CD14-positive monocyte (primary cell): ENCODE data around the gene PHC3. TPM values are rescaled to one million over a fixed set of nuclear protein-coding genes. Genes with fewer than 3 reads are reported as not detected.
A peak's percentile ranks its signal among the peaks of the same experiment; 100 is the strongest.

ENCODE experiments used
- DNase-seq, 3 donors: peaks; one replicate each; pipeline ENCODE4 v3.0.0-alpha.2; 2011 to 2022
- H2AFZ ChIP-seq: 2 replicates; pipeline ENCODE4 v1.6.0; 2012; ENCODE audit warnings: mild to moderate bottlenecking, low read depth, low read length, inconsistent platforms; ENCODE audit not compliant: insufficient read depth, poor library complexity, severe bottlenecking
- H3K27ac ChIP-seq, 2 donors: 1 replicate in 1 of 2; 2 replicates in 1 of 2; pipeline ENCODE4 v1.5.1; 2012 to 2013; ENCODE audit warnings: low read length in 2 of 2, control low read depth in 1 of 2, inconsistent platforms in 1 of 2, low read depth in 1 of 2, mild to moderate bottlenecking in 1 of 2
- H3K27me3 ChIP-seq, 2 donors: one replicate each; pipeline versions ENCODE4 v1.6.0 to v1.6.1; 2011 to 2013; ENCODE audit warnings: low read length in 2 of 2; ENCODE audit not compliant: control insufficient read depth in 2 of 2, insufficient read depth in 2 of 2
- H3K36me3 ChIP-seq, 2 donors: replicated peaks in 1 of 2; 1 replicate in 1 of 2; 2 replicates in 1 of 2; pipeline versions ENCODE4 v1.5.1 to v1.6.1; 2012 to 2013; ENCODE audit warnings: low read length in 2 of 2, control low read depth in 1 of 2, inconsistent platforms in 1 of 2, mild to moderate bottlenecking in 1 of 2; ENCODE audit not compliant: insufficient read depth in 2 of 2, control insufficient read depth in 1 of 2
- H3K4me1 ChIP-seq, 2 donors: 1 replicate in 1 of 2; 2 replicates in 1 of 2; pipeline versions ENCODE4 v1.5.1 to v1.6.1; 2012 to 2013; ENCODE audit warnings: low read length in 2 of 2, control low read depth in 1 of 2, inconsistent platforms in 1 of 2, mild to moderate bottlenecking in 1 of 2, moderate library complexity in 1 of 2; ENCODE audit not compliant: insufficient read depth in 2 of 2, control insufficient read depth in 1 of 2
- H3K4me2 ChIP-seq: replicated peaks from 2 replicates; pipeline ENCODE3; 2012; ENCODE audit warnings: low read length, moderate library complexity, mild to moderate bottlenecking; ENCODE audit not compliant: poor library complexity, severe bottlenecking; ENCODE audit errors: extremely low read depth
- H3K4me3 ChIP-seq, 3 experiments: fragments of 200-600 bp in 1 of 3; sonication (generic) in 1 of 3; replicated peaks in 1 of 3; 1 replicate in 2 of 3; 2 replicates in 1 of 3; pipeline ENCODE4 v1.5.1; 2011 to 2013; ENCODE audit warnings: low read length in 3 of 3, mild to moderate bottlenecking in 3 of 3, control low read depth in 2 of 3, low read depth in 2 of 3, inconsistent platforms in 1 of 3, moderate library complexity in 1 of 3
- H3K79me2 ChIP-seq: 2 replicates; pipeline ENCODE4 v1.6.0; 2012; ENCODE audit warnings: mild to moderate bottlenecking, control low read depth, inconsistent platforms, low read length, moderate library complexity; ENCODE audit not compliant: insufficient read depth
- H3K9ac ChIP-seq: 2 replicates; pipeline ENCODE4 v1.6.0; 2017; ENCODE audit warnings: low read length, mild to moderate bottlenecking; ENCODE audit not compliant: insufficient read depth, poor library complexity, severe bottlenecking
- H3K9me3 ChIP-seq, 2 donors: replicated peaks in 1 of 2; 1 replicate in 1 of 2; 2 replicates in 1 of 2; pipeline versions ENCODE4 v1.5.1 to v1.6.1; 2012 to 2013; ENCODE audit warnings: low read length in 2 of 2, control low read depth in 1 of 2; ENCODE audit not compliant: control insufficient read depth in 1 of 2, insufficient read depth in 1 of 2
- H4K20me1 ChIP-seq: 2 replicates; pipeline ENCODE4 v1.6.0; 2012; ENCODE audit warnings: mild to moderate bottlenecking, low read length, control low read depth, moderate library complexity; ENCODE audit not compliant: insufficient read depth
- H3K27ac Mint-ChIP-seq, 7 donors: one replicate each; pipeline ENCODE4 v1.8.0; 2020; ENCODE audit warnings: mild to moderate bottlenecking in 7 of 7, mixed read lengths in 7 of 7, moderate library complexity in 6 of 7, inconsistent platforms in 2 of 7
- H3K27me3 Mint-ChIP-seq, 3 donors: one replicate each; pipeline ENCODE4 v1.8.0; 2021 to 2022; ENCODE audit warnings: low read depth in 3 of 3, mild to moderate bottlenecking in 3 of 3, mixed read lengths in 3 of 3, moderate library complexity in 3 of 3, inconsistent platforms in 1 of 3
- H3K36me3 Mint-ChIP-seq, 2 donors: one replicate each; pipeline ENCODE4 v1.8.0; 2020; ENCODE audit warnings: mixed read lengths in 2 of 2, inconsistent platforms in 1 of 2, mild to moderate bottlenecking in 1 of 2
- H3K4me1 Mint-ChIP-seq: one replicate; pipeline ENCODE4 v1.8.0; 2020; ENCODE audit warnings: mild to moderate bottlenecking, mixed read lengths
- H3K4me3 Mint-ChIP-seq, 2 donors: one replicate each; pipeline ENCODE4 v1.8.0; 2020; ENCODE audit warnings: mild to moderate bottlenecking in 2 of 2, mixed read lengths in 2 of 2, moderate library complexity in 1 of 2
- H3K9me3 Mint-ChIP-seq, 7 donors: one replicate each; pipeline ENCODE4 v1.8.0; 2020 to 2022; ENCODE audit warnings: mixed read lengths in 7 of 7, mild to moderate bottlenecking in 6 of 7, moderate library complexity in 6 of 7, inconsistent platforms in 2 of 7
- CTCF ChIP-seq: fragments of 200-600 bp; IDR thresholded peaks from one replicate; pipeline ENCODE4 v1.8.0; 2022; ENCODE audit warnings: antibody characterized with exemption, mild to moderate bottlenecking
- WGBS: methylation state at CpG from one replicate; pipeline ENCODE4 v1.1.5; 2013; ENCODE audit warnings: missing lambda C conversion rate; ENCODE audit not compliant: insufficient coverage; 5-methylcytosine and 5-hydroxymethylcytosine counted together
- intact Hi-C, 2 donors: fragments of 100-400 bp; cut with micrococcal nuclease; formaldehyde crosslinking; loops; one replicate each; pipeline versions ENCODE4 v1.15.0 to v1.15.1; 2023
- polyA plus RNA-seq, 3 donors: library from polyadenylated mRNA; depleted of rRNA in 1 of 3; unstranded in 2 of 3; stranded (reverse) in 1 of 3; fragments of 300-500 nt in 2 of 3; fragments of >200 nt in 1 of 3; fragmentation: Illumina TruSeq in 2 of 3; gene quantifications; 1 replicate in 2 of 3; 2 replicates in 1 of 3; pipeline ENCODE4 v1.2.3, GENCODE V29; 2012 to 2021

Gene PHC3
- polyA plus RNA-seq, 3 donors: 7.5 to 26.1 (median 12.6) TPM

GRCh38 chr3:170154569-170155143 is 26.9 kb downstream of the PHC3 start:
- no peaks in the 10 kb centered on the region for H3K9me3 ChIP-seq
- no peaks in the 10 kb centered on the region for H3K27me3 ChIP-seq
- H4K20me1 ChIP-seq: peaks cover 93% of the 10 kb centered on the region
- peaks cover 33 to 64% of the 10 kb centered on the region in 2 donors for H3K36me3 Mint-ChIP-seq
- H3K27ac ChIP-seq: peak overlapping the region in 1 of 2 donors; percentile 67
- no peak overlapping the region for H3K4me2 ChIP-seq
- peak overlapping the region; percentile 1 to 77 (median 72) for H3K27ac Mint-ChIP-seq
- H3K9me3 Mint-ChIP-seq: no peaks in the 10 kb centered on the region
- peaks cover 94% of the 10 kb centered on the region for H3K79me2 ChIP-seq
- WGBS: 54% methylated on average over 2 of the region's 3 CpGs
- intact Hi-C loops: no loop called here
- peaks cover 21 to 46% of the 10 kb centered on the region in 2 donors for H3K36me3 ChIP-seq
- no peak overlapping the region for H3K9ac ChIP-seq
- H3K4me1 Mint-ChIP-seq: peaks cover 27% of the 10 kb centered on the region
- peak; percentile 6 to 45 (median 16) for DNase-seq
- no peak overlapping the region for H3K4me3 Mint-ChIP-seq
- no peak overlapping the region for H3K4me3 ChIP-seq
- H3K27me3 Mint-ChIP-seq: no peaks in the 10 kb centered on the region
- no peak overlapping the region for H2AFZ ChIP-seq
- H3K4me1 ChIP-seq: peaks cover 9 to 17% of the 10 kb centered on the region in 2 donors
- TF ChIP-seq CTCF: no peak

- Mint-ChIP-seq H3K27ac (no peak overlapping the region), H3K36me3 (peaks cover 33 to 62% of the 10 kb centered on the region in 2 donors), H3K4me1 (peaks cover 28% of the 10 kb centered on the region), H3K27me3 (no peaks in the 10 kb centered on the region), H3K9me3 (no peaks in the 10 kb centered on the region), H3K4me3 (no peak overlapping the region)
- intact Hi-C loops: no loop called here
- Histone ChIP-seq H3K27me3 (no peaks in the 10 kb centered on the region), H3K79me2 (peaks cover 94% of the 10 kb centered on the region), H2AFZ (no peak overlapping the region), H3K9me3 (no peaks in the 10 kb centered on the region), H3K4me1 (peaks cover 9 to 17% of the 10 kb centered on the region in 2 donors), H3K4me3 (no peak overlapping the region), H3K4me2 (no peak overlapping the region), H3K27ac (peak overlapping the region in 1 of 2 donors; percentile 67), H4K20me1 (peaks cover 93% of the 10 kb centered on the region), H3K9ac (no peak overlapping the region), H3K36me3 (peaks cover 19 to 44% of the 10 kb centered on the region in 2 donors)
- WGBS: no CpG with 5 or more reads among the region's 3 CpGs
- no peak for DNase-seq
- TF ChIP-seq CTCF: no peak
Observed at GRCh38 chr3:170154084-170154483, 27.4 kb downstream of the PHC3 start.
